ENCODE measurements around the gene AATK. TPM values are rescaled to one million over a fixed set of nuclear protein-coding genes. Genes with fewer than 3 reads are reported as not detected.

The AATK gene
- total and polyA plus RNA-seq, 10 of the 15 experiments (the other 5 are each of a cell fraction or from before 2014, with no cell fraction given): 0.04 TPM; not detected in 9

DNA sequence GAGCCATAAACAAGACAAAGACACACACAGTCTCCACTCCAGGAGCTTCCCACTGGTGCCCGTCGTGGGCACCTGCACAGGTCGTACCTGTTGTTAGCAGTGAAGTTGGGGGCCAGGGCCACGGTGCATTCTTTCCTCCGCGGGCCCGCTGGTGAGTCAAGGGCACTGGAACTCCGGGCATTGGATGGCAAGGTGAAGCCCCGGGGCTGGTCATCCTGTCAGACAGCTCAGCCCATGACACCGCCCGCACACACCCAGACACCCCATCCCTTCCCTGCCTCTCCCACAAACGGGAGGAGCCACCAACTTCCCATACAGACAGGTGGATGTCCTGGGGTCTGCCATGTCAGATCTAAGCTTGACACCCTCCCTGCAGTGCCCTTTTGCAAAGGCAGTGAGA is 40.6 kb upstream of the AATK start (continued):
- TF ChIP-seq STAT1 (conservative IDR thresholded peaks at IDR 0.05): no peak

DNA sequence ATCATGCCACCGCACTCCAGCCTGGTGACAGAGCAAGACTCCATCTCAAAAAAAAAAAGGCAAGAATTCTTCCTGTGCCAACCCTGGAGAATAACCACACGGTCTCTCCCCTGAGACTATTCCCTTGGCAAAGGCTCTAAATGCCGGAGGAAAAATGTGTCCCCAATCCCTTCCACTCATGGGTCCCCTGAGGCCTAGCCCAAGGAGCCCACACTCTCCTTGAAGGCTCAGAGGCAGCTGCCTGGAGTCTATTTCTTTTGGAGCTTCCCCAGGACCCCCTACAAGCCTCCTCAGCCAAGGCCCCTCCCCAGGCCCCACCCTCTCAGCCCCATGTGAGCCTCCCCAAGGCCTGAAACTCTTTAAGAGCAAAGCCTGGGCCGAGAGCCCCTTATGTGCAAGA is 40.1 kb upstream of the AATK start:
- H3K9ac ChIP-seq (ENCODE audit: control insufficient read depth, insufficient read depth, low read length): no peak overlapping the region
- intact Hi-C loops (cut with micrococcal nuclease; ENCODE audit: unreplicated experiment) (no loop called here), in situ Hi-C loops (cut with MboI) (no loop called here)
- no peaks in the 10 kb centered on the region for H3K9me3 ChIP-seq (replicated peaks; ENCODE audit: control insufficient read depth, insufficient read depth, low read length)
- TF ChIP-seq JUND (IDR thresholded peaks at IDR 0.05; ENCODE audit: low read depth, low read length) (no peak), HCFC1 (IDR thresholded peaks at IDR 0.05; ENCODE audit: low read length) (no peak), POU2F2 (IDR thresholded peaks at IDR 0.05; ENCODE audit: borderline replicate concordance, low read depth, low read length) (no peak), TCF3 (IDR thresholded peaks at IDR 0.05; ENCODE audit: borderline replicate concordance, insufficient read depth, low read depth, low read length) (no peak), CBX5 (IDR thresholded peaks at IDR 0.05; ENCODE audit: low read depth) (no peak), STAT1 (conservative IDR thresholded peaks at IDR 0.05) (no peak), CBFB (IDR thresholded peaks at IDR 0.05; ENCODE audit: low read depth) (no peak), IRF4 (IDR thresholded peaks at IDR 0.05; ENCODE audit: low read depth, low read length) (no peak), GATAD2B (conservative IDR thresholded peaks at IDR 0.05; ENCODE audit: low read depth) (no peak), NFIC (IDR thresholded peaks at IDR 0.05; ENCODE audit: low read depth, low read length) (no peak)
- TF ChIP-seq, protein P1, sequence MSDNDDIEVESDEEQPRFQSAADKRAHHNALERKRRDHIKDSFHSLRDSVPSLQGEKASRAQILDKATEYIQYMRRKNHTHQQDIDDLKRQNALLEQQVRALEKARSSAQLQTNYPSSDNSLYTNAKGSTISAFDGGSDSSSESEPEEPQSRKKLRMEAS (IDR thresholded peaks at IDR 0.05; ENCODE audit: low read depth, low read length): no peak
- TF ChIP-seq, protein P2, sequence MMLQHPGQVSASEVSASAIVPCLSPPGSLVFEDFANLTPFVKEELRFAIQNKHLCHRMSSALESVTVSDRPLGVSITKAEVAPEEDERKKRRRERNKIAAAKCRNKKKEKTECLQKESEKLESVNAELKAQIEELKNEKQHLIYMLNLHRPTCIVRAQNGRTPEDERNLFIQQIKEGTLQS (IDR thresholded peaks at IDR 0.05; ENCODE audit: borderline replicate concordance, extremely low read depth, low read depth, low read length): no peak
- TF ChIP-seq, protein P3, sequence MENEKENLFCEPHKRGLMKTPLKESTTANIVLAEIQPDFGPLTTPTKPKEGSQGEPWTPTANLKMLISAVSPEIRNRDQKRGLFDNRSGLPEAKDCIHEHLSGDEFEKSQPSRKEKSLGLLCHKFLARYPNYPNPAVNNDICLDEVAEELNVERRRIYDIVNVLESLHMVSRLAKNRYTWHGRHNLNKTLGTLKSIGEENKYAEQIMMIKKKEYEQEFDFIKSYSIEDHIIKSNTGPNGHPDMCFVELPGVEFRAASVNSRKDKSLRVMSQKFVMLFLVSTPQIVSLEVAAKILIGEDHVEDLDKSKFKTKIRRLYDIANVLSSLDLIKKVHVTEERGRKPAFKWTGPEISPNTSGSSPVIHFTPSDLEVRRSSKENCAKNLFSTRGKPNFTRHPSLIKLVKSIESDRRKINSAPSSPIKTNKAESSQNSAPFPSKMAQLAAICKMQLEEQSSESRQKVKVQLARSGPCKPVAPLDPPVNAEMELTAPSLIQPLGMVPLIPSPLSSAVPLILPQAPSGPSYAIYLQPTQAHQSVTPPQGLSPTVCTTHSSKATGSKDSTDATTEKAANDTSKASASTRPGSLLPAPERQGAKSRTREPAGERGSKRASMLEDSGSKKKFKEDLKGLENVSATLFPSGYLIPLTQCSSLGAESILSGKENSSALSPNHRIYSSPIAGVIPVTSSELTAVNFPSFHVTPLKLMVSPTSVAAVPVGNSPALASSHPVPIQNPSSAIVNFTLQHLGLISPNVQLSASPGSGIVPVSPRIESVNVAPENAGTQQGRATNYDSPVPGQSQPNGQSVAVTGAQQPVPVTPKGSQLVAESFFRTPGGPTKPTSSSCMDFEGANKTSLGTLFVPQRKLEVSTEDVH (IDR thresholded peaks at IDR 0.05; ENCODE audit: low read depth, partially characterized antibody): no peak
- TF ChIP-seq, protein P4, sequence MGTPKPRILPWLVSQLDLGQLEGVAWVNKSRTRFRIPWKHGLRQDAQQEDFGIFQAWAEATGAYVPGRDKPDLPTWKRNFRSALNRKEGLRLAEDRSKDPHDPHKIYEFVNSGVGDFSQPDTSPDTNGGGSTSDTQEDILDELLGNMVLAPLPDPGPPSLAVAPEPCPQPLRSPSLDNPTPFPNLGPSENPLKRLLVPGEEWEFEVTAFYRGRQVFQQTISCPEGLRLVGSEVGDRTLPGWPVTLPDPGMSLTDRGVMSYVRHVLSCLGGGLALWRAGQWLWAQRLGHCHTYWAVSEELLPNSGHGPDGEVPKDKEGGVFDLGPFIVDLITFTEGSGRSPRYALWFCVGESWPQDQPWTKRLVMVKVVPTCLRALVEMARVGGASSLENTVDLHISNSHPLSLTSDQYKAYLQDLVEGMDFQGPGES (IDR thresholded peaks at IDR 0.05): no peak
- H3K79me2 ChIP-seq (ENCODE audit: control insufficient read depth, insufficient read depth, low read length): no peaks in the 10 kb centered on the region
- no TSS peak for BruUV-seq (replicated peaks)
- ChIA-PET POLR2A (no interaction called here), CTCF (no interaction called here), SMC1A (ENCODE audit: uncharacterized antibody, unreplicated experiment) (no interaction called here), RAD21 (ENCODE audit: unreplicated experiment) (no interaction called here)
- H3K36me3 ChIP-seq (ENCODE audit: control insufficient read depth in 2 of 2, insufficient read depth in 2 of 2, low read length in 1 of 2): peaks cover 2 to 12% of the 10 kb centered on the region in 2 experiments; a peak in 2 of 4 replicates
- no peak overlapping the region for H3K4me2 ChIP-seq (ENCODE audit: control insufficient read depth, insufficient read depth)
- no peaks in the 10 kb centered on the region for H3K4me1 ChIP-seq (ENCODE audit: control insufficient read depth, insufficient read depth, low read length)
- no peak overlapping the region for H3K27ac ChIP-seq (ENCODE audit: control insufficient read depth, insufficient read depth)
- no peak overlapping the region for H2AFZ ChIP-seq (ENCODE audit: control insufficient read depth, low read depth, low read length)
- ATAC-seq (no peak), FAIRE-seq (no peak), DNase-seq (ENCODE audit: low read depth, low spot score) (no peak)
- no peak overlapping the region for H3K4me3 ChIP-seq
- WGBS (ENCODE audit: insufficient coverage, insufficient replicate concordance, low lambda C conversion rate, missing lambda C conversion rate): 91% methylated on average over 4 of the region's 4 CpGs
- no peaks in the 10 kb centered on the region for H4K20me1 ChIP-seq (ENCODE audit: control insufficient read depth, insufficient read depth)
- H3K27me3 ChIP-seq (replicated peaks in 1 of 2; ENCODE audit: control insufficient read depth in 2 of 2, insufficient read depth in 2 of 2, low read length in 1 of 2): no peaks in the 10 kb centered on the region

Data from GM12878 (cell line).